ENCODE measurements around the gene NES.

Gene NES, protein sequence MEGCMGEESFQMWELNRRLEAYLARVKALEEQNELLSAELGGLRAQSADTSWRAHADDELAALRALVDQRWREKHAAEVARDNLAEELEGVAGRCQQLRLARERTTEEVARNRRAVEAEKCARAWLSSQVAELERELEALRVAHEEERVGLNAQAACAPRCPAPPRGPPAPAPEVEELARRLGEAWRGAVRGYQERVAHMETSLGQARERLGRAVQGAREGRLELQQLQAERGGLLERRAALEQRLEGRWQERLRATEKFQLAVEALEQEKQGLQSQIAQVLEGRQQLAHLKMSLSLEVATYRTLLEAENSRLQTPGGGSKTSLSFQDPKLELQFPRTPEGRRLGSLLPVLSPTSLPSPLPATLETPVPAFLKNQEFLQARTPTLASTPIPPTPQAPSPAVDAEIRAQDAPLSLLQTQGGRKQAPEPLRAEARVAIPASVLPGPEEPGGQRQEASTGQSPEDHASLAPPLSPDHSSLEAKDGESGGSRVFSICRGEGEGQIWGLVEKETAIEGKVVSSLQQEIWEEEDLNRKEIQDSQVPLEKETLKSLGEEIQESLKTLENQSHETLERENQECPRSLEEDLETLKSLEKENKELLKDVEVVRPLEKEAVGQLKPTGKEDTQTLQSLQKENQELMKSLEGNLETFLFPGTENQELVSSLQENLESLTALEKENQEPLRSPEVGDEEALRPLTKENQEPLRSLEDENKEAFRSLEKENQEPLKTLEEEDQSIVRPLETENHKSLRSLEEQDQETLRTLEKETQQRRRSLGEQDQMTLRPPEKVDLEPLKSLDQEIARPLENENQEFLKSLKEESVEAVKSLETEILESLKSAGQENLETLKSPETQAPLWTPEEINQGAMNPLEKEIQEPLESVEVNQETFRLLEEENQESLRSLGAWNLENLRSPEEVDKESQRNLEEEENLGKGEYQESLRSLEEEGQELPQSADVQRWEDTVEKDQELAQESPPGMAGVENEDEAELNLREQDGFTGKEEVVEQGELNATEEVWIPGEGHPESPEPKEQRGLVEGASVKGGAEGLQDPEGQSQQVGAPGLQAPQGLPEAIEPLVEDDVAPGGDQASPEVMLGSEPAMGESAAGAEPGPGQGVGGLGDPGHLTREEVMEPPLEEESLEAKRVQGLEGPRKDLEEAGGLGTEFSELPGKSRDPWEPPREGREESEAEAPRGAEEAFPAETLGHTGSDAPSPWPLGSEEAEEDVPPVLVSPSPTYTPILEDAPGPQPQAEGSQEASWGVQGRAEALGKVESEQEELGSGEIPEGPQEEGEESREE (N-terminal part only)

DNA sequence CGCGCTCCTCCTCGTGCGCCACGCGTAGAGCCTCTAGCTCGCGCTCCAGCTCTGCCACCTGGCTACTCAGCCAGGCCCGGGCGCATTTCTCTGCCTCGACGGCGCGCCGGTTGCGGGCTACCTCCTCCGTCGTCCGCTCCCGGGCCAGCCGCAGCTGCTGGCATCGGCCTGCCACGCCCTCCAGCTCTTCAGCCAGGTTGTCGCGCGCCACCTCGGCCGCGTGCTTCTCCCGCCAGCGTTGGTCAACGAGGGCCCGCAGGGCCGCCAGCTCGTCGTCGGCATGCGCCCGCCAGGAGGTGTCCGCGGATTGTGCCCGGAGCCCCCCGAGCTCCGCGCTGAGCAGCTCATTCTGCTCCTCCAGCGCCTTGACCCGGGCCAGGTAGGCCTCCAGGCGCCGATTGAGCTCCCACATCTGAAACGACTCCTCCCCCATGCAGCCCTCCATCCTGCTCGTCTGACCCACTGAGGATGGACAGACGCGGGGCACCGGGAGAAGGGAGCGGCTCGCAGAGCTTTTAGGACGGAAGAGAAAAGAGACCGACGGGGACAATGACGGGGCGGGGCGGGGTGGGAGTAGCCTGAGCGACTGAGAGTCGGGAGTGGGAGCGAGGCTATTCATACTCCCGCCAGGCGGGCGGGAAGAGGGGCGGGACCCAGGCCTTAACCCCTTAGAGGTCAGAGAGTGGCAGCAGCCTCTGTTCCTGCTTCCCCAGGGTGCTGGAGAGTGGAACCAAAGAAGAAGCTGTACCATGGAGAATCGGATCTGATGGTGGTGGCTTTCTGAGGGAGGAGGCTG lies at the start of gene NES:
Gene NES, minus strand, starts transcription at position 588 of the 796 bp plus-strand sequence. Its CDS starts 143 bp downstream, at position 445.
- no peak for DNase-seq (ENCODE audit: low read depth)

- no peak for DNase-seq (ENCODE audit: low read depth)
Observed at GRCh38 chr1:156726549-156727226, 49.5 kb upstream of the NES start.

GRCh38 chr1:156725683-156726280 lies 48.6 kb upstream of the NES start:
- peak; percentile 66 for DNase-seq (ENCODE audit: low read depth)

- DNase-seq (ENCODE audit: low read depth) = no peak
Observed at GRCh38 chr1:156721535-156721934, 44.3 kb upstream of the NES start.

GRCh38 chr1:156721131-156721530 lies 43.9 kb upstream of the NES start:
- DNase-seq (ENCODE audit: low read depth) = no peak

DNA sequence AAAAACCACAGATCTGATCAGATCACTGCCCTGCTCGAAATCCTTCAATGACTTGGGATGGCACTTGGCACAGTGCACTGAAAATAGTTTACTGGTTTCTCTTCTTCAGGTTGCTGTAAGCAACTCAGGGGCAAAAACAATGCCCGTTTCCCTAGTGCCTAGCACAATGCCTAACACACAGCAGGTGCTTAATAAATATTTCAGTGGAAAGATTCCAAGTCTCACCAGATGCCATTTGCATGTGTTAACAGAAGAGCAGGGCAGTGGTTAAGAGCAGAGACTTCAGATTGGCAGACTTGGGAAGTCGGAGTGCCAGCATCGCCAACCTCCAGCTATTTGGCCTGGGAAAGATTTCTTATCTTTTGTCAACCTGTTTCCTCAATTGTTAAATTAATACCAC lies 40.1 kb upstream of the NES start:
- DNase-seq (ENCODE audit: low read depth) = no peak

DNA sequence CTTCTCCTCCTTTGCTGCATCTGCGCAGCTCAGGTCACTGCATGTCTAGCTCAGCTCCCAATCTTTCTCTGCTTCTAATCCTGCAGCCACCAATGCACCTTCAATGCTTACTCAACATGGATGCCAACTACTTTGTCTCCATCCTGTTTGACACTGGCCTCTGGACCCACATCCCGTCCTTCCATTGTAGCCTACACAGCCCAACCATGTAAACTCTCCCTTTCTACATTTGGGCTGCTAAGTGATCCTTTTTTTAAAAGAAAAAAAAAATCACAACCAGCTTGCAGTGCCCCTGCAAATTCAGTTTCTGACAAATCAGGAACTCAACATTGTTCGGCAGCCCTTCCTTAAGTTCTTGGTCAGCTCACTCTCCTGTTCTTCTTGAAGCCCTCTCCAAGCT lies 37.6 kb upstream of the NES start:
- no peak for DNase-seq (ENCODE audit: low read depth)

DNA sequence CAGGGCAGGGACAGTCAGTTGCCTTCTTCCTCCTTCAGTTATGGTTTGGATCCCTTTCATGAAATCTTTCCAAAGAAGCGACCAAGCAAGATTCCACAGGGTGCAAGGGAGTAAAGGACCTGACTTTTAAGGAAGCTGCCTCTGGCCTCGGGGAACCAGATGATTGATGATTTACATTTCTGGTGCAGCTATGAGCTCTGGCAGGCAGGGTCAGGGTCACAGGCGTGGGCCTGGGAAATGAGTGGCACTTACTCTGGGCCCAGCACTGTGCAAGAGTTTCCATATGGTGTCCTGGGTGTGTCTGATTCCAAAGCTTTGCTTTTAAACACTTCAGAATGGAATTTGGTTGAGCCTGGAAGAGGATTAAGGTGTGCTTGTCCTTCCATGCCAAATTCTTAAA lies 35.4 kb upstream of the NES start:
- no peak for DNase-seq (ENCODE audit: low read depth)

DNA sequence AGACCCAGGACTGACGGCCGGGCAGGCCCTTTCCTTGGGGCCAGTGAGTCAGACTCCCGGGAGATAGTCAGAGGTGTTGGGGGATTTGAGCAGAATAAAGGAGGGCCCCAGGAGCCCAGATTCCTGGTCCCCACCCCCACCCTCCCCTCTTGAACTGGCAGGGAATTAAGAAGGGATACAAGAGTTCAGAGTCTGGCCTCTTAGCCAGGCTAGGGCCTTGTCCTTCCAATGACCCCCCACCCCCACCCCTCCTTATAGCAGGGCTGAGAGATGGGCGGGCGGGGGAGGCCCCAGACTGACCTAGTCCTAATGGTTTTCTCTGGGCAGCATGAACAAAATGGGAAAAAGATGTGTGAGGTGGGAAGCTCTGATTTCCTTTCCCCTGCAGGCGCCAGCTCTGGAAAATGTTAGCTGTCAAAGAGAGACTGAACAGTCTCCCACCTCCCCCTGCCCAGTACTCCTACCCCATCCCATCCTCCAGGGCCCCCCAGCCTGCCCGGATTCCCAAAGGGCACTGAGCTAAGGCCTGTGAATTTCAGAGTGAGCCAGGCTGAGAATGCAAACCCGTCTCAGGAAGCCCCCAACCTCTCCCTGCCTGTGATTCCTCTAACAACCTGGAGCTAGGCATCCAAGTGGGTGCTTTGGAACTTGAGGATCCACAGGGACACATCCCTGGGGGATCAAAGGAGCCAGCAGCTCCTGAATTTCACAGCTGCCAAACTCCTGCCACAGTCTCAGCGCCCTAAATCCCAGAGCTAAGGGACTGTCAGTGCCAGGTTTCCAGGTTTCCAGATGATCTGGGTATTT lies 34.0 kb upstream of the NES start:
- DNase-seq (ENCODE audit: low read depth) = no peak

- no peak for DNase-seq (ENCODE audit: low read depth)
Observed at GRCh38 chr1:156709757-156710489, 32.7 kb upstream of the NES start.

DNA sequence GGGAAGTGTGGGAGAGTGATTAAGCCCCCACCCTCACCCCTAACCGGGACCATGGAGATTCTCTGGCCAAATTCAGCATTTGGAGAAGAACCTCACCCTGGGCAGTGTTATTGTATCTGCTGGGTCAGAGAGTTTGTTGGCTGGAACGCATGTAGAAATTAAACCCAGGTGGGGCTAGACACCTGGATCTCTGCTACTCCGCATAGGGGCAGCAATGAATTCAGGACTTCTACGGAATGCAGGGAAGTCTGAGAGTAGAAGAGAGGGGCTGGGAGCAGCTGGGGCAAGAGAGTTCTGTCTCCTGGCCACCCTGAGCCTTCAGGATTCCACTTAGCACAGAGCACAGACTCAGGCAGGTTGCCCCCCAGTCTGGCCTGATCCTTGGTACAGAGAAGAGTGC lies 31.8 kb upstream of the NES start:
- DNase-seq (ENCODE audit: low read depth) = no peak

- no peak for DNase-seq (ENCODE audit: low read depth)
Observed at GRCh38 chr1:156708218-156708661, 31.0 kb upstream of the NES start.

DNA sequence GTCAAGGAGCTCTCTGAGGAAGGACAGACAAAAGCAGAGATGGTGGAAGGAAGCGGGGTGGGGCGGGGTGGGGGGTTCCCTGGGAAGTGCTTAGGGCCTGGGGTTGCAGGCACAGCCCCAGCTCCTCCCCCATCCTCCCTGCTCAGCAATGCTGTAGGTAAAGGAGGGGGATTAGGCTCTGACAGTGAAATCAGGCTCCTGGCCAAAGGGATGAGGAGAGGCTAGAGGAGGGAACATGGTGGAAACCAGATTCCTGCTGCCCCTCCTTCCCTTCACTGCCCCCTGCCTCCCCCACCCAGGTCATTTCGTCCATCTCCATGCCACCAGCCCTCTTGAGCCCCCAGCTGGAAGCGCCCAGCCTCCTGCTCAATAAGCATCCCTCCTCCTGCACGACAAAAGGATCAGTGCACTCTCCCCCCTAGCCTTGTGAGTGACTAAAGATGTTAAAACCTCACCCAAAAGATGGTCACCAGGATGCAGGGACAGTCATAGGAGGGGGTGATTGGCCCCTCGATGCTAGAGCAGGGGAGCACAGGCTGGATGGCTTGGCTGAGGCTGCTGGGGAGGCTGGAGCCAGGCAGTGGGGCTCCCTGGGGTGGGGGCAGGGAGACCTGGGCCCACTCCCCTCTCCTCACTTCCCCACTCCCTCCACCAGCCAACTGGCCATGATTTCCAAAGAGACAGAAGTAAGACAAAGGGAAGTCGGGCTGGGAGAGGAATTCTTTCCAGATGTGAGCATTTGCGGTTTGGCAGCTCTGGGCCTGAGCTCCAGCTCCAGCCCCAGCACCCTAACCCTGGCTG lies 30.4 kb upstream of the NES start:
- no peak for DNase-seq (ENCODE audit: low read depth)

- no peak for DNase-seq (ENCODE audit: low read depth)
Observed at GRCh38 chr1:156706657-156707416, 29.6 kb upstream of the NES start.

GRCh38 chr1:156705918-156706656 lies 28.9 kb upstream of the NES start:
- DNase-seq (ENCODE audit: low read depth) = peak; percentile 47

DNA sequence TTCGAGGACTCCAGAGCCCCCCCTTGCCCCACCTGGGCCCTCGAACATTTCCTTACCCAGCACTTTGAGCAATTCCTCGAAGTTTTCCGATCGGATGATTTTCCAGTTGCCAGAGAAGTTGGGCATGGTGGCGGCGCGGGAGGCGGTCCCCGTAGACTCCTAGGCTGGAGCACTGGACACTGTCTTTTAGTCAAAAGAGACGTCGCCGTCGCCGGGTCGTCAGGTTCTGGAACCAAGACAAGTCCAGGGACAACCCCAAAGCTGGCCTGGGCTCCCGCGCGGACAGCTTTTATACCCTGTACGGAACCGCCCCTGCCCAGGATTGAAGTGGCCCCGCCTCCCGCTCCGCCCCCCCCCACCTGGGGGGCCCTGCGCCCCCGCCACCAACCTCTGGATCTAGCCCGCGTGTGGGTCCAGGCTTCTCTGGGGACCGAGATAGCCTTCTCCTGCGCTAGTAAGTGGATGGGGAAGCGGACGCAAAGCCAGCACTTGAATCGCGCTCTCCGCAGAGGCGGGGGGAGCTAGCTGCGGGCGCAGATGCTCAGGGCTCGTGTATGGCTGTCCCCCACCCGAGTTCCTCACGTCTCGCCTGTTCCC lies 28.2 kb upstream of the NES start, which contains the start of gene CRABP2:
Gene CRABP2, minus strand, starts transcription at position 263 of the 597 bp plus-strand sequence. Its CDS starts 137 bp downstream, at position 126.
- DNase-seq (ENCODE audit: low read depth) = no peak
